A549 treated with dexamethasone at 1 μM for 4 hours (cell line): Measurements from ENCODE around the gene STAT6. TPM values are rescaled to one million over a fixed set of nuclear protein-coding genes. Genes with fewer than 3 reads are reported as not detected.

Experiments used
- total RNA-seq: library from RNA; stranded (reverse); fragments of 200-300 nt; extraction: Qiagen RNA extraction; gene quantifications from 5 replicates; pipeline ENCODE4 v1.2.3, GENCODE V29; 2022

STAT6 gene
- 32.8 to 49.9 TPM (median 45.3 TPM) in 5 replicates for total RNA-seq

DNA sequence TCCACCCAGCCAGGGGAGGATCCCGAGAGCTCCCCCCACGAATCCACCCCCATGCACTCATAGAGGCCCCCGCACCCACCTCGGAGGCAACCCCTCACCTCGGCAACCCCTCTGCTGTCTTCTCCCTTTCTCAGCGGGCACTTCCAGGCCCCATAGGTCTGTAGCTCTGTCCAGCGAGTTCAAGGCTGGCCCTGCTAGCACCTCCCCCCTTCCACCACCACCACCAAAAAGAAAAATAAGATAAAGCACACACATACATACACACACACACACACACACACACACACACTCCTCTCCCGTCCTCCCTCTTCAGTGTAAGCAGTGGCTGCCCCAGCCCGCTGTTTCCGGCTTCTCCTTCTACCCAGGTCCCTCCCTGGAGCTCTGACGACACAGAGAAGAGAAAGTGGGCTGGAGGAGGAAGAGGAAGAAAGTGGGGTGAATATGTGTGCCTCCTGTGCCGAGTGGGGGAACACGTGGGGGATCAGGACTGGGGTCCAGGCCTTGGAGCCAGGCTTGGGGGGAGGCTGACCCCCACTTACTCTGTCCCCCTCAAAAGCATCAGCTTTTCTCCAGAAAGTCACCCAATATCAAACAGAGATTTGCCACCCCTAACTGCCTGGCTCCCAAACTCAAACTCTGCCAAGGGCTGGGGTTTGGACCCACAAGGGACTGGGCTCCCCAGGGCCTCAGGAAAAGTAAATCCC lies at the start of gene STAT6:
Gene STAT6 (minus strand): TSS at position 332 of the 704 bp plus-strand sequence. CDS start 3,084 bp downstream, outside the sequence.

DNA sequence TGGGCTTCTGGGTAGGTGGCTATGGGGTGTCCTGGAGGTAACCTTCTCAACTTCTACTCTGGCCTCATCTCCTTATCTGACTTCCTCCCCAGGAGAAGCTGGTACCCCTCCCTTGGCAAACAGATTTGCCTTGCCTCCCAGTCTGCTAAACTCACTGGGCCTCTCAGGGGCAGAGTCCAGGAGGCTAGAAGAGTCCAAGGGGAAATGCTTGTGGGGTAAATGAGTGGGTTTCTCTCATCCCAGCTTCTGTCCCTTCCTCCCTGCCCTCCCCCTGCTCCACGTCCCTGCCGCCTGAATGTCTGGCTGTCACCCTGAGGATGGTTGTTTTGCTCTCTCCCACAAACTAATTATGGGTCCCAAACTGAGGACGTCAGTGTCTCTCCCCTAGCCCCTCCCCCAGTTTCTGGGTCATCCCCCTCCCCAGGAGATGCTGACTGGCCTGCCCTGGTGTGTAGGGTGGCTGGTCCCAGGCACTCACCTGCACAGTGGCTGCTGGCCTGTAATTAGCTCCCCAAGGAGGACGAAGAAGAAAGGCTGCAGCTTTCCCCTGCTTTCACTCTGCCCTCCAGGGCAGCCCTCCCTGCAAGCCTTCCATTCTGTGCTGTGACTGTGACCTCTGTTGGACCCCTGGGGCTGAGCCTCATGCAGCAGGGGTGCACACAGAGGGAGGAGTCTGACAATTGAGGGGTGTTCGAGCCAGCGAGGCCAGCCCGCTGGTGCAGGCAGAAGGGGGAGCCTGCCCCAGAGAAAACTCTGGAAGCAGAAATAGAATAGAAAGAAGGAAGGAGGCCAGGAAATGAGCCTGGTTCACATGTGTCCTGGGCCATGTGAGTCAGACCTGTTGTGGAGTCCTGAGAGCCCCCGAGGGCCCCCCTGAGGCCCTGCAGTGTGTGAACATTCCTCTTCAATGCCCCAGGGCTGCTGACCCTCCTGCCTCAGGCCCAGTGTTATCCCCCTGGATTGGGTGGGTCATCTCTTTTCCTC lies 36.1 kb upstream of the STAT6 start, which contains the start of gene LRP1-AS:
Gene LRP1-AS (minus strand): TSS at position 659 of the 984 bp plus-strand sequence.

DNA sequence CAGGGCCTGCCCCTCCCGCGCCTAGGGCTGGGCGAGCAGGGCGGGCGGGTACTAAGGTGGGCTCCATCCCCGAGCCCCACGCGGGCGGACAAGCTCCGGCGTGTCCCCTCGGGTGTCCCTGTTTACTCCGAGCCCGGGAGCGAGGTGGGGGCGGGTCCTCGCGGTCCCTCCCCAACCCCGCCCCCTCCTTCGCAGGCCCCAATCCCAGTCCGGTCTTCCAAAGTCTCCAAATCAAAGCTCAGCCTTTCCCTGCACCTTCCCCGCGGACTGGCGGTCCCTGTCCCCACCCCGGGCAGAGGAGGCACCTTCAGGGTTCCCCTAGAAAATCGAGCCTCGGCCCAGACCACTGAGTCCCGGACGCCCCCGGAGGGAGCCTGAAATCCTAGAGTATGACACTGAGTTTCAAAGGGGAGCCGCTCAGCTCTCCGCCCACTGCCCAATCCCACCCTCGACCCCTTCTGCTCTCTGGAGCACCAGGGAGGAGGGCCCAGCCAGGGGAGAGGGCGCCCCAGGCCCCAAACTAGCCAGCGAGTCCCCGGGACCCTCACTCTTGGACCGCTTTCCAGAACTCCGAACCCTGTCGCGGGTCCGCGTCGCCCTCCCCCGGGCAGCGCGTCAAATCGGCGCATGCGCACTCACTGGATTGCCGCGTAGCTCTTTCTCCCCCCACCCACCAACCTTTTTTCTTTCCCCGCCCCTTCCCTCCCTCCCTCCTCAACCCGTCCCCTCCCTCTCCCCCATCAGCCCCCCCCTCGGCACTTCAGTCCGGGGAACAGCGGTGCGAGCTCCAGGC lies 16.8 kb upstream of the STAT6 start, which contains the start of gene LRP1:
Gene LRP1 (plus strand): TSS at position 758 of the 793 bp plus-strand sequence. CDS start 482 bp downstream, outside the sequence.

GRCh38 chr12:57088354-57089270 lies 22.6 kb downstream of the STAT6 start, which contains the start of gene NAB2:
Gene NAB2 (plus strand): TSS chr12:57089114. CDS start chr12:57089272, 158 bp downstream.

GRCh38 chr12:57078519-57079404 lies 32.4 kb downstream of the STAT6 start, which contains the start of gene NEMP1:
Gene NEMP1 (minus strand): TSS chr12:57078791. CDS start chr12:57078745, 46 bp downstream.

GRCh38 chr12:57049890-57050289 lies 61.3 kb downstream of the STAT6 start, which contains the start of gene MYO1A:
Gene MYO1A (minus strand): TSS chr12:57050129. CDS start chr12:57048323, 1,806 bp downstream.

Other genes with a start within 250 kb of the STAT6 start
- gene SDR9C7, start 177.0 kb downstream of the STAT6 start, total RNA-seq = 0.05 to 0.08 TPM (median 0.07 TPM) in 4 of 5 replicates, not detected in the other
- 0.18 to 0.39 TPM (median 0.26 TPM) in 5 replicates for gene RDH16, start 153.8 kb downstream of the STAT6 start, total RNA-seq
- gene ZBTB39, start 104.8 kb downstream of the STAT6 start, total RNA-seq = 4.7 to 6.6 TPM (median 6.1 TPM) in 5 replicates
- gene TAC3, start 94.8 kb downstream of the STAT6 start, total RNA-seq = 0.11 to 0.15 TPM in 2 of 5 replicates, not detected in the others
- gene MYO1A, start 61.2 kb downstream of the STAT6 start, total RNA-seq = 0.10 to 0.72 TPM (median 0.30 TPM) in 5 replicates
- 11.7 to 18.9 TPM (median 15.6 TPM) in 5 replicates for gene NEMP1, start 32.6 kb downstream of the STAT6 start, total RNA-seq
- 11.7 to 15.1 TPM (median 14.0 TPM) in 5 replicates for gene NAB2, start 22.2 kb downstream of the STAT6 start, total RNA-seq
- 9.7 to 18.2 TPM (median 14.8 TPM) in 5 replicates for gene LRP1, start 17.1 kb upstream of the STAT6 start, total RNA-seq
- not detected in 5 replicates for gene LRP1-AS, start 36.3 kb upstream of the STAT6 start, total RNA-seq
- 3.7 to 6.8 TPM (median 5.3 TPM) in 5 replicates for gene NXPH4, start 105.4 kb upstream of the STAT6 start, total RNA-seq
- 110 to 145 TPM (median 136 TPM) in 5 replicates for gene SHMT2, start 118.3 kb upstream of the STAT6 start, total RNA-seq
- gene STAC3, start 139.8 kb upstream of the STAT6 start, total RNA-seq = 0.18 to 0.54 TPM (median 0.38 TPM) in 4 of 5 replicates, not detected in the other